HG03066 (cell line): ENCODE measurements around the gene NRXN2.
"Not testable (repeated sequence)": the region's sequence is repeated elsewhere in the genome, so short reads cannot be mapped to it uniquely, and the experiment has no call there.

ENCODE experiments used
- ATAC-seq: cut with Tn5 transposase; IDR thresholded peaks from one replicate; pipeline ENCODE4 v1.9.1; 2021; ENCODE audit warnings: low read depth; ENCODE audit not compliant: unreplicated experiment

Gene NRXN2

GRCh38 chr11:64711138-64711955 lies 11.7 kb downstream of the NRXN2 start:
- ATAC-seq: no peak

- no peak for ATAC-seq
These were observed 12.4 kb downstream of the NRXN2 start for GRCh38 chr11:64710418-64711137.

GRCh38 chr11:64705501-64705900 lies 17.5 kb downstream of the NRXN2 start:
- no peak for ATAC-seq

- no peak for ATAC-seq
These were observed 19.9 kb downstream of the NRXN2 start for GRCh38 chr11:64703048-64703447.

GRCh38 chr11:64701956-64702355 lies 21.0 kb downstream of the NRXN2 start:
- not testable (repeated sequence) for ATAC-seq

GRCh38 chr11:64698427-64698826 lies 24.6 kb downstream of the NRXN2 start:
- no peak for ATAC-seq

GRCh38 chr11:64697663-64698375 lies 25.2 kb downstream of the NRXN2 start:
- ATAC-seq: no peak

GRCh38 chr11:64696045-64696444 lies 27.0 kb downstream of the NRXN2 start:
- no peak for ATAC-seq

GRCh38 chr11:64695548-64695947 lies 27.4 kb downstream of the NRXN2 start:
- ATAC-seq: no peak

GRCh38 chr11:64694821-64695365 lies 28.1 kb downstream of the NRXN2 start:
- no peak for ATAC-seq

- no peak for ATAC-seq
These were observed 28.8 kb downstream of the NRXN2 start for GRCh38 chr11:64694026-64694755.

- ATAC-seq: no peak
These were observed 30.1 kb downstream of the NRXN2 start for GRCh38 chr11:64692764-64693331.

- ATAC-seq: no peak
These were observed 31.5 kb downstream of the NRXN2 start for GRCh38 chr11:64691543-64691942.

- no peak for ATAC-seq
These were observed 32.8 kb downstream of the NRXN2 start for GRCh38 chr11:64690235-64690634.

- no peak for ATAC-seq
These were observed 34.4 kb downstream of the NRXN2 start for GRCh38 chr11:64688534-64688982.

- ATAC-seq: no peak
These were observed 35.1 kb downstream of the NRXN2 start for GRCh38 chr11:64687643-64688533.

- no peak for ATAC-seq
These were observed 35.8 kb downstream of the NRXN2 start for GRCh38 chr11:64687204-64687603.

GRCh38 chr11:64686466-64687170 lies 36.4 kb downstream of the NRXN2 start:
- ATAC-seq: no peak
